H1 (cell line): Measurements from ENCODE around the gene ARHGAP22.

Experiments used
- CHD2 ChIP-seq: IDR thresholded peaks from 2 replicates; pipeline ENCODE4 v1.6.1; 2012; ENCODE audit warnings: low read length, improper control_type of control experiment
- EP300 ChIP-seq, 2 experiments: IDR thresholded peaks; 1 replicate in 1 of 2; 2 replicates in 1 of 2; pipeline ENCODE4 v1.6.1; 2011 to 2012; ENCODE audit warnings: low read depth in 2 of 2, low read length in 2 of 2, mild to moderate bottlenecking in 2 of 2, borderline replicate concordance in 1 of 2, inconsistent platforms in 1 of 2, moderate library complexity in 1 of 2
- EZH2 ChIP-seq: fragments of 200-600 bp; sonication (generic); IDR thresholded peaks from 2 replicates; pipeline ENCODE4 v1.7.1; 2012; ENCODE audit warnings: low read depth, mild to moderate bottlenecking, moderate library complexity, low read length, inconsistent platforms; ENCODE audit not compliant: severe bottlenecking
- HDAC2 ChIP-seq, 2 experiments: fragments of 300-600 bp in 1 of 2; sonication (generic) in 1 of 2; IDR thresholded peaks; 2 replicates each; pipeline ENCODE4 v1.6.1; 2011 to 2012; ENCODE audit warnings: low read depth in 2 of 2, low read length in 2 of 2, mild to moderate bottlenecking in 2 of 2, moderate library complexity in 2 of 2, borderline replicate concordance in 1 of 2, inconsistent platforms in 1 of 2
- KDM4A ChIP-seq: IDR thresholded peaks from one replicate; pipeline ENCODE4 v1.7.1; 2012; ENCODE audit warnings: low read depth, mild to moderate bottlenecking, moderate library complexity, low read length, inconsistent platforms; ENCODE audit not compliant: severe bottlenecking
- PHF8 ChIP-seq: fragments of 200-600 bp; sonication (generic); conservative IDR thresholded peaks from 2 replicates; pipeline ENCODE4 v1.7.1; 2012; ENCODE audit warnings: low read depth, mild to moderate bottlenecking, inconsistent platforms, low read length, moderate library complexity
- POLR2A ChIP-seq, 2 experiments: IDR thresholded peaks; 1 replicate in 1 of 2; 2 replicates in 1 of 2; pipeline ENCODE4 v1.6.1; 2011; ENCODE audit warnings: low read depth in 2 of 2, low read length in 2 of 2, mild to moderate bottlenecking in 2 of 2; ENCODE audit errors: control extremely low read depth in 1 of 2
- RAD21 ChIP-seq, 2 experiments: IDR thresholded peaks in 1 of 2; conservative IDR thresholded peaks in 1 of 2; 2 replicates each; pipeline ENCODE4 v1.6.1; 2011; ENCODE audit warnings: low read depth in 2 of 2, low read length in 2 of 2, improper control_type of control experiment in 1 of 2, inconsistent platforms in 1 of 2, mild to moderate bottlenecking in 1 of 2, moderate library complexity in 1 of 2
- RBBP5 ChIP-seq: IDR thresholded peaks from 2 replicates; pipeline ENCODE4 v1.7.1; 2012; ENCODE audit warnings: low read depth, mild to moderate bottlenecking, inconsistent platforms, low read length, moderate library complexity, borderline replicate concordance
- RFX5 ChIP-seq: IDR thresholded peaks from 2 replicates; pipeline ENCODE4 v1.6.1; 2011; ENCODE audit warnings: low read depth, low read length, improper control_type of control experiment, borderline replicate concordance
- TCF12 ChIP-seq: IDR thresholded peaks from 2 replicates; pipeline ENCODE4 v1.6.1; 2011; ENCODE audit warnings: low read depth, mild to moderate bottlenecking, low read length
- TF ChIP-seq, protein P1 (sequence below), 3 experiments: IDR thresholded peaks; 1 replicate in 2 of 3; 2 replicates in 1 of 3; pipeline versions ENCODE4 v1.5.1 to v1.6.1; 2011; ENCODE audit warnings: low read length in 3 of 3, mild to moderate bottlenecking in 3 of 3, inconsistent platforms in 2 of 3, low read depth in 1 of 3, moderate library complexity in 1 of 3; ENCODE audit not compliant: insufficient read depth in 1 of 3; ENCODE audit errors: control extremely low read depth in 1 of 3
- TF ChIP-seq, protein P2 (sequence below): IDR thresholded peaks from 2 replicates; pipeline ENCODE4 v1.6.1; 2011; ENCODE audit warnings: low read depth, mild to moderate bottlenecking, low read length; ENCODE audit not compliant: insufficient read depth
- TF ChIP-seq, protein P3 (sequence below): IDR thresholded peaks from 2 replicates; pipeline ENCODE4 v1.6.1; 2012; ENCODE audit warnings: low read length, inconsistent platforms

- TF ChIP-seq, protein P1, sequence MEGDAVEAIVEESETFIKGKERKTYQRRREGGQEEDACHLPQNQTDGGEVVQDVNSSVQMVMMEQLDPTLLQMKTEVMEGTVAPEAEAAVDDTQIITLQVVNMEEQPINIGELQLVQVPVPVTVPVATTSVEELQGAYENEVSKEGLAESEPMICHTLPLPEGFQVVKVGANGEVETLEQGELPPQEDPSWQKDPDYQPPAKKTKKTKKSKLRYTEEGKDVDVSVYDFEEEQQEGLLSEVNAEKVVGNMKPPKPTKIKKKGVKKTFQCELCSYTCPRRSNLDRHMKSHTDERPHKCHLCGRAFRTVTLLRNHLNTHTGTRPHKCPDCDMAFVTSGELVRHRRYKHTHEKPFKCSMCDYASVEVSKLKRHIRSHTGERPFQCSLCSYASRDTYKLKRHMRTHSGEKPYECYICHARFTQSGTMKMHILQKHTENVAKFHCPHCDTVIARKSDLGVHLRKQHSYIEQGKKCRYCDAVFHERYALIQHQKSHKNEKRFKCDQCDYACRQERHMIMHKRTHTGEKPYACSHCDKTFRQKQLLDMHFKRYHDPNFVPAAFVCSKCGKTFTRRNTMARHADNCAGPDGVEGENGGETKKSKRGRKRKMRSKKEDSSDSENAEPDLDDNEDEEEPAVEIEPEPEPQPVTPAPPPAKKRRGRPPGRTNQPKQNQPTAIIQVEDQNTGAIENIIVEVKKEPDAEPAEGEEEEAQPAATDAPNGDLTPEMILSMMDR (IDR thresholded peaks at IDR 0.05; ENCODE audit: control extremely low read depth in 1 of 3, insufficient read depth in 1 of 3, low read depth in 1 of 3, low read length in 3 of 3) = no peak
- no peak for TF ChIP-seq POLR2A (IDR thresholded peaks at IDR 0.05; ENCODE audit: control extremely low read depth in 1 of 2, low read depth in 2 of 2, low read length in 2 of 2)
- TF ChIP-seq TCF12 = no peak
- TF ChIP-seq, protein P2, sequence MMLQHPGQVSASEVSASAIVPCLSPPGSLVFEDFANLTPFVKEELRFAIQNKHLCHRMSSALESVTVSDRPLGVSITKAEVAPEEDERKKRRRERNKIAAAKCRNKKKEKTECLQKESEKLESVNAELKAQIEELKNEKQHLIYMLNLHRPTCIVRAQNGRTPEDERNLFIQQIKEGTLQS = no peak
- no peak for TF ChIP-seq KDM4A
- TF ChIP-seq, protein P3, sequence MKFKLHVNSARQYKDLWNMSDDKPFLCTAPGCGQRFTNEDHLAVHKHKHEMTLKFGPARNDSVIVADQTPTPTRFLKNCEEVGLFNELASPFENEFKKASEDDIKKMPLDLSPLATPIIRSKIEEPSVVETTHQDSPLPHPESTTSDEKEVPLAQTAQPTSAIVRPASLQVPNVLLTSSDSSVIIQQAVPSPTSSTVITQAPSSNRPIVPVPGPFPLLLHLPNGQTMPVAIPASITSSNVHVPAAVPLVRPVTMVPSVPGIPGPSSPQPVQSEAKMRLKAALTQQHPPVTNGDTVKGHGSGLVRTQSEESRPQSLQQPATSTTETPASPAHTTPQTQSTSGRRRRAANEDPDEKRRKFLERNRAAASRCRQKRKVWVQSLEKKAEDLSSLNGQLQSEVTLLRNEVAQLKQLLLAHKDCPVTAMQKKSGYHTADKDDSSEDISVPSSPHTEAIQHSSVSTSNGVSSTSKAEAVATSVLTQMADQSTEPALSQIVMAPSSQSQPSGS = no peak
- TF ChIP-seq RAD21 (IDR thresholded peaks at IDR 0.05 in 1 of 2, conservative IDR thresholded peaks at IDR 0.05 in 1 of 2; ENCODE audit: low read depth in 2 of 2, low read length in 2 of 2) = no peak
- TF ChIP-seq RFX5 = no peak
- TF ChIP-seq RBBP5 = no peak
- no peak for TF ChIP-seq CHD2
- no peak for TF ChIP-seq PHF8
- TF ChIP-seq HDAC2 (IDR thresholded peaks at IDR 0.05; ENCODE audit: borderline replicate concordance in 1 of 2, low read depth in 2 of 2, low read length in 2 of 2) = no peak
- TF ChIP-seq EP300 (IDR thresholded peaks at IDR 0.05; ENCODE audit: borderline replicate concordance in 1 of 2, low read depth in 2 of 2, low read length in 2 of 2) = no peak
- no peak for TF ChIP-seq EZH2
Observed at GRCh38 chr10:48411510-48411909, 193.4 kb downstream of the ARHGAP22 start.
